CD4-positive, CD25-positive, alpha-beta regulatory T cell (primary cell): ENCODE results near the gene RHOB. TPM values are rescaled to one million over a fixed set of nuclear protein-coding genes. Genes with fewer than 3 reads are reported as not detected.
A peak's percentile ranks its signal among the peaks of the same experiment; 100 is the strongest.

Source experiments
- ATAC-seq, 2 donors: fragments of 150-1000 bp; cut with Tn5 transposase; one replicate each; pipeline ENCODE4 v1.10.0; 2021; ENCODE audit warnings: low read depth in 2 of 2, moderate number of reproducible peaks in 2 of 2, moderate library complexity in 1 of 2
- DNase-seq, 3 donors: peaks; one replicate each; pipeline versions ENCODE4 v3.0.0 to v3.0.0-alpha.2; 2012 to 2022; ENCODE audit warnings: mixed read lengths in 1 of 3
- H3K27ac ChIP-seq: one replicate; pipeline ENCODE4 v1.7.0; 2013; ENCODE audit warnings: mild to moderate bottlenecking, low read length; ENCODE audit not compliant: insufficient read depth, poor library complexity, severe bottlenecking
- H3K27me3 ChIP-seq: one replicate; pipeline ENCODE4 v1.7.0; 2013; ENCODE audit warnings: low read length; ENCODE audit not compliant: control insufficient read depth, insufficient read depth
- H3K36me3 ChIP-seq: one replicate; pipeline ENCODE4 v1.7.0; 2013; ENCODE audit warnings: mild to moderate bottlenecking, low read length, moderate library complexity; ENCODE audit not compliant: control insufficient read depth, insufficient read depth
- H3K4me1 ChIP-seq: 2 replicates; pipeline ENCODE4 v1.7.0; 2013; ENCODE audit warnings: mild to moderate bottlenecking, low read length; ENCODE audit not compliant: insufficient read depth, control insufficient read depth, poor library complexity, severe bottlenecking
- H3K4me3 ChIP-seq: one replicate; pipeline ENCODE4 v1.7.0; 2013; ENCODE audit warnings: low read depth, mild to moderate bottlenecking, low read length, moderate library complexity
- H3K9me3 ChIP-seq, 2 experiments: 1 replicate in 1 of 2; 2 replicates in 1 of 2; pipeline ENCODE4 v1.7.0; 2013; ENCODE audit warnings: low read length in 2 of 2, mild to moderate bottlenecking in 1 of 2, moderate library complexity in 1 of 2; ENCODE audit not compliant: control insufficient read depth in 2 of 2
- H3K27ac Mint-ChIP-seq, 3 donors: one replicate each; pipeline ENCODE4 v1.8.0; 2020 to 2022; ENCODE audit warnings: mild to moderate bottlenecking in 3 of 3, mixed read lengths in 3 of 3, moderate library complexity in 2 of 3
- H3K27me3 Mint-ChIP-seq: one replicate; pipeline ENCODE4 v1.8.0; 2022; ENCODE audit warnings: mild to moderate bottlenecking, mixed read lengths
- H3K36me3 Mint-ChIP-seq: one replicate; pipeline ENCODE4 v1.8.0; 2020; ENCODE audit warnings: mixed read lengths
- H3K4me1 Mint-ChIP-seq, 4 donors: one replicate each; pipeline ENCODE4 v1.8.0; 2020 to 2022; ENCODE audit warnings: mixed read lengths in 4 of 4, mild to moderate bottlenecking in 1 of 4
- H3K4me3 Mint-ChIP-seq, 4 donors: one replicate each; pipeline ENCODE4 v1.8.0; 2020 to 2022; ENCODE audit warnings: mild to moderate bottlenecking in 4 of 4, mixed read lengths in 4 of 4, moderate library complexity in 3 of 4
- H3K9me3 Mint-ChIP-seq, 7 donors: one replicate each; pipeline ENCODE4 v1.8.0; 2020 to 2022; ENCODE audit warnings: mixed read lengths in 7 of 7, mild to moderate bottlenecking in 3 of 7, moderate library complexity in 2 of 7
- polyA plus RNA-seq, 4 donors: library from polyadenylated mRNA; unstranded; fragments of 300-500 nt; fragmentation: Illumina TruSeq; gene quantifications; one replicate each; pipeline ENCODE4 v1.2.3, GENCODE V29; 2021
- total RNA-seq: library from RNA; stranded (reverse); gene quantifications from one replicate; pipeline ENCODE4 v1.2.3, GENCODE V29; 2022

Gene RHOB
- total and polyA plus RNA-seq, 5 donors from 2014 or later: 0.69 to 16.6 (median 1.1) TPM

- H3K36me3 ChIP-seq: no peaks in the 10 kb centered on the region
- ATAC-seq (no peak), DNase-seq (no peak)
- peaks cover 11% of the 10 kb centered on the region for H3K4me1 ChIP-seq
- no peak overlapping the region for H3K4me3 ChIP-seq
- Mint-ChIP-seq H3K27ac (peak overlapping the region in 1 of 3 donors; percentile 15), H3K4me1 (peaks cover 5 to 21% (median 8%) of the 10 kb centered on the region in 4 donors), H3K36me3 (no peaks in the 10 kb centered on the region), H3K4me3 (no peak overlapping the region), H3K27me3 (no peaks in the 10 kb centered on the region), H3K9me3 (no peaks in the 10 kb centered on the region)
- H3K27me3 ChIP-seq: no peaks in the 10 kb centered on the region
- H3K9me3 ChIP-seq: no peaks in the 10 kb centered on the region
- no peak overlapping the region for H3K27ac ChIP-seq
Observed at GRCh38 chr2:20423359-20423758, 23.5 kb upstream of the RHOB start.

- Histone ChIP-seq H3K27ac (no peak overlapping the region), H3K4me1 (peaks cover 11% of the 10 kb centered on the region), H3K27me3 (no peaks in the 10 kb centered on the region), H3K4me3 (no peak overlapping the region), H3K36me3 (no peaks in the 10 kb centered on the region), H3K9me3 (no peaks in the 10 kb centered on the region)
- Mint-ChIP-seq H3K36me3 (no peaks in the 10 kb centered on the region), H3K9me3 (no peaks in the 10 kb centered on the region), H3K27me3 (no peaks in the 10 kb centered on the region), H3K4me3 (no peak overlapping the region), H3K27ac (peak overlapping the region in 1 of 3 donors; percentile 15), H3K4me1 (peaks cover 5 to 21% (median 8%) of the 10 kb centered on the region in 4 donors)
- no peak for DNase-seq
- no peak for ATAC-seq
Observed at GRCh38 chr2:20423847-20424246, 23.0 kb upstream of the RHOB start.

- H3K4me3 Mint-ChIP-seq: peak overlapping the region in 3 of 4 donors; percentile 11 to 39 (median 14)
- Histone ChIP-seq H3K4me3 (no peak overlapping the region), H3K27ac (no peak overlapping the region), H3K27me3 (no peaks in the 10 kb centered on the region), H3K9me3 (no peaks in the 10 kb centered on the region), H3K36me3 (no peaks in the 10 kb centered on the region), H3K4me1 (peaks cover 11% of the 10 kb centered on the region)
- peaks cover 5 to 21% (median 8%) of the 10 kb centered on the region in 4 donors for H3K4me1 Mint-ChIP-seq
- DNase-seq (peak in 1 of 3 donors; percentile 49), ATAC-seq (peak; percentile 24 to 28)
- H3K9me3 Mint-ChIP-seq: no peaks in the 10 kb centered on the region
- H3K27me3 Mint-ChIP-seq: no peaks in the 10 kb centered on the region
- no peaks in the 10 kb centered on the region for H3K36me3 Mint-ChIP-seq
- peak overlapping the region in 2 of 3 donors; percentile 62 to 75 for H3K27ac Mint-ChIP-seq
Observed at GRCh38 chr2:20424300-20425290, 22.3 kb upstream of the RHOB start.

- H3K27ac Mint-ChIP-seq: peak overlapping the region in 2 of 3 donors; percentile 55 to 75
- no peaks in the 10 kb centered on the region for H3K9me3 ChIP-seq
- H3K4me1 ChIP-seq: peaks cover 11% of the 10 kb centered on the region
- no peaks in the 10 kb centered on the region for H3K36me3 ChIP-seq
- H3K4me3 Mint-ChIP-seq: no peak overlapping the region
- H3K27ac ChIP-seq: no peak overlapping the region
- H3K4me1 Mint-ChIP-seq: peaks cover 5 to 21% (median 8%) of the 10 kb centered on the region in 4 donors
- H3K36me3 Mint-ChIP-seq: no peaks in the 10 kb centered on the region
- H3K27me3 Mint-ChIP-seq: no peaks in the 10 kb centered on the region
- DNase-seq: no peak
- no peak overlapping the region for H3K4me3 ChIP-seq
- H3K27me3 ChIP-seq: no peaks in the 10 kb centered on the region
- no peak for ATAC-seq
- no peaks in the 10 kb centered on the region for H3K9me3 Mint-ChIP-seq
Observed at GRCh38 chr2:20425371-20425881, 21.4 kb upstream of the RHOB start.

- ATAC-seq (no peak), DNase-seq (no peak)
- H3K27me3 ChIP-seq: no peaks in the 10 kb centered on the region
- no peak overlapping the region for H3K27ac ChIP-seq
- Mint-ChIP-seq H3K27ac (peak overlapping the region in 1 of 3 donors; percentile 55), H3K27me3 (no peaks in the 10 kb centered on the region), H3K4me1 (peaks cover 5 to 21% (median 8%) of the 10 kb centered on the region in 4 donors), H3K36me3 (no peaks in the 10 kb centered on the region), H3K4me3 (no peak overlapping the region), H3K9me3 (no peaks in the 10 kb centered on the region)
- H3K4me3 ChIP-seq: no peak overlapping the region
- H3K36me3 ChIP-seq: no peaks in the 10 kb centered on the region
- no peaks in the 10 kb centered on the region for H3K9me3 ChIP-seq
- H3K4me1 ChIP-seq: peaks cover 11% of the 10 kb centered on the region
Observed at GRCh38 chr2:20425884-20426283, 21.0 kb upstream of the RHOB start.

- H3K4me1 ChIP-seq: peaks cover 11% of the 10 kb centered on the region
- no peak overlapping the region for H3K4me3 ChIP-seq
- no peak for ATAC-seq
- no peaks in the 10 kb centered on the region for H3K9me3 Mint-ChIP-seq
- DNase-seq: no peak
- peak overlapping the region in 1 of 4 donors; percentile 48 for H3K4me3 Mint-ChIP-seq
- H3K36me3 Mint-ChIP-seq: no peaks in the 10 kb centered on the region
- no peaks in the 10 kb centered on the region for H3K27me3 ChIP-seq
- H3K4me1 Mint-ChIP-seq: peaks cover 5 to 21% (median 8%) of the 10 kb centered on the region in 4 donors
- no peaks in the 10 kb centered on the region for H3K9me3 ChIP-seq
- no peaks in the 10 kb centered on the region for H3K27me3 Mint-ChIP-seq
- no peaks in the 10 kb centered on the region for H3K36me3 ChIP-seq
- peak overlapping the region in 1 of 3 donors; percentile 72 for H3K27ac Mint-ChIP-seq
- H3K27ac ChIP-seq: no peak overlapping the region
Observed at GRCh38 chr2:20427931-20428526, 18.8 kb upstream of the RHOB start.

GRCh38 chr2:20428717-20429490 is 18.0 kb upstream of the RHOB start:
- H3K27me3 Mint-ChIP-seq: peaks cover 4% of the 10 kb centered on the region
- peaks cover 5 to 19% (median 8%) of the 10 kb centered on the region in 4 donors for H3K4me1 Mint-ChIP-seq
- H3K4me3 ChIP-seq: no peak overlapping the region
- DNase-seq (no peak), ATAC-seq (no peak)
- no peak overlapping the region for H3K27ac Mint-ChIP-seq
- no peaks in the 10 kb centered on the region for H3K36me3 ChIP-seq
- H3K4me3 Mint-ChIP-seq: no peak overlapping the region
- peaks cover 11% of the 10 kb centered on the region for H3K4me1 ChIP-seq
- H3K9me3 Mint-ChIP-seq: no peaks in the 10 kb centered on the region
- no peaks in the 10 kb centered on the region for H3K36me3 Mint-ChIP-seq
- H3K27ac ChIP-seq: no peak overlapping the region
- H3K27me3 ChIP-seq: no peaks in the 10 kb centered on the region
- no peaks in the 10 kb centered on the region for H3K9me3 ChIP-seq
